ENCODE measurements around the gene RNF225.

DNA sequence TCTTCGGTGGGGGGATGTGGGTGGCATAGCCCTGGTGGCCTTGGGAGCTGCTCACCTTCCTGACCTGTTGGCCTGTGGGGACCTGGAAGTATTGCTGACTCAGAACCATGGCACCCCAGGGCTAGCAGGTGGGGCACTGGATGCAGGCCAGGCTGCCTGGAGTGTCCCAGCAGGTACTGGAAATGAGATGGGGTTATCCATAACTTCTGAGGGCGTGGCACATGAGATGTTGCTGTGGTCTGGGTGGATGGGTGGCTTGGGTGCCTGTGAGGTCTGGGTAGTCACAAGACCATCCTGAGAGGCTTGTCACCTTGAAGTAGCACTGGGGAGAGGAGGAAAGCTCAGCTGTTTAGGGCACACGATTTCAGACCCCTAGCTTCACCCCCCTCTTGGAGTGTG is 636 bp upstream of the RNF225 start:
- TF ChIP-seq EZH2 (IDR thresholded peaks at IDR 0.05; ENCODE audit: borderline replicate concordance, low read length) (no peak), CTCF (IDR thresholded peaks at IDR 0.05; ENCODE audit: low read length) (no peak)
